GM23338 (cell line): ENCODE measurements around the gene RNF215. TPM values are rescaled to one million over a fixed set of nuclear protein-coding genes. Genes with fewer than 3 reads are reported as not detected.

Experiments
- ATAC-seq: fragments of 200-7000 bp; cut with Tn5 transposase; 3 replicates; pipeline ENCODE4 v1.9.1; 2020
- DNase-seq: peaks from one replicate; pipeline ENCODE4 v3.0.0-alpha.2; 2015; ENCODE audit warnings: low spot score
- H2AFZ ChIP-seq: fragments of 200-600 bp; sonication (generic); 2 replicates; pipeline ENCODE4 v1.8.0; 2016; ENCODE audit warnings: antibody characterized with exemption, mild to moderate bottlenecking, moderate library complexity
- H3F3A ChIP-seq: fragments of 200-600 bp; sonication (generic); replicated peaks from 2 replicates; pipeline ENCODE4 v1.8.0; 2017; ENCODE audit warnings: antibody characterized with exemption, mixed run types, low read depth
- H3K27ac ChIP-seq: fragments of 200-600 bp; sonication (generic); 2 replicates; pipeline ENCODE4 v1.6.1; 2016; ENCODE audit warnings: low read depth
- H3K27me3 ChIP-seq: fragments of 200-600 bp; sonication (generic); 2 replicates; pipeline ENCODE4 v1.8.0; 2016; ENCODE audit warnings: mild to moderate bottlenecking, mixed run types, moderate library complexity; ENCODE audit not compliant: insufficient read depth
- H3K36me3 ChIP-seq: fragments of 200-600 bp; sonication (generic); 2 replicates; pipeline ENCODE4 v1.8.0; 2016; ENCODE audit warnings: mild to moderate bottlenecking; ENCODE audit not compliant: insufficient read depth
- H3K4me1 ChIP-seq: fragments of 200-600 bp; sonication (generic); 2 replicates; pipeline ENCODE4 v1.8.0; 2016; ENCODE audit warnings: mild to moderate bottlenecking, moderate library complexity; ENCODE audit not compliant: insufficient read depth
- H3K4me2 ChIP-seq: fragments of 200-600 bp; sonication (generic); 2 replicates; pipeline ENCODE4 v1.7.1; 2017; ENCODE audit warnings: mixed run types
- H3K4me3 ChIP-seq: fragments of 200-600 bp; sonication (generic); 2 replicates; pipeline ENCODE4 v1.6.1; 2016; ENCODE audit warnings: mixed run types
- H3K79me2 ChIP-seq: fragments of 200-600 bp; sonication (generic); replicated peaks from 2 replicates; pipeline ENCODE4 v1.8.0; 2017; ENCODE audit warnings: mild to moderate bottlenecking; ENCODE audit not compliant: insufficient read depth
- H3K9me2 ChIP-seq: fragments of 200-600 bp; sonication (generic); 2 replicates; pipeline ENCODE4 v1.8.0; 2017; ENCODE audit not compliant: insufficient read depth
- H4K20me1 ChIP-seq: fragments of 200-600 bp; sonication (generic); replicated peaks from 2 replicates; pipeline ENCODE4 v1.8.0; 2017; ENCODE audit warnings: mild to moderate bottlenecking; ENCODE audit not compliant: insufficient read depth
- H3K27ac Mint-ChIP-seq: 2 replicates; pipeline ENCODE4 v1.8.0; 2020; ENCODE audit warnings: inconsistent platforms, mild to moderate bottlenecking, moderate library complexity, mixed read lengths
- H3K27me3 Mint-ChIP-seq: 3 replicates; pipeline ENCODE4 v1.8.0; 2022; ENCODE audit warnings: low read depth, mild to moderate bottlenecking, moderate library complexity, mixed read lengths, inconsistent platforms; ENCODE audit not compliant: insufficient read depth, poor library complexity
- H3K36me3 Mint-ChIP-seq: 3 replicates; pipeline ENCODE4 v1.8.0; 2021; ENCODE audit warnings: low read depth, mild to moderate bottlenecking, inconsistent platforms, moderate library complexity, mixed read lengths
- H3K4me1 Mint-ChIP-seq: 3 replicates; pipeline ENCODE4 v1.8.0; 2020; ENCODE audit warnings: mild to moderate bottlenecking, inconsistent platforms, mixed read lengths
- H3K4me3 Mint-ChIP-seq: 3 replicates; pipeline ENCODE4 v1.8.0; 2021; ENCODE audit warnings: moderate library complexity, mild to moderate bottlenecking, inconsistent platforms, mixed read lengths
- H3K9me3 Mint-ChIP-seq: 3 replicates; pipeline ENCODE4 v1.8.0; 2020; ENCODE audit warnings: moderate library complexity, mild to moderate bottlenecking, inconsistent platforms, mixed read lengths
- CREB1 ChIP-seq: fragments of 250-450 bp; sonication (Bioruptor Pico); IDR thresholded peaks from 2 replicates; pipeline ENCODE4 v1.5.0; 2020; ENCODE audit warnings: low read depth, mild to moderate bottlenecking, moderate library complexity
- EZH2 ChIP-seq: fragments of 200-600 bp; sonication (generic); IDR thresholded peaks from one replicate; pipeline ENCODE4 v1.8.0; 2017; ENCODE audit warnings: antibody characterized with exemption, mild to moderate bottlenecking, low read depth; ENCODE audit not compliant: unreplicated experiment
- NANOG ChIP-seq: IDR thresholded peaks from 2 replicates; pipeline ENCODE4 v1.6.1; 2016; ENCODE audit warnings: antibody characterized with exemption, borderline replicate concordance
- POLR2AphosphoS5 ChIP-seq: IDR thresholded peaks from 2 replicates; pipeline ENCODE4 v1.6.1; 2016; ENCODE audit warnings: antibody characterized with exemption, low read depth
- ZNF114 ChIP-seq: fragments of 250-450 bp; sonication (Bioruptor Pico); IDR thresholded peaks from 2 replicates; pipeline ENCODE4 v1.5.0; 2020; ENCODE audit warnings: mild to moderate bottlenecking, moderate library complexity
- ZNF331 ChIP-seq: fragments of 250-450 bp; sonication (Bioruptor Pico); IDR thresholded peaks from 2 replicates; pipeline ENCODE4 v1.5.0; 2020; ENCODE audit warnings: low read depth, mild to moderate bottlenecking, moderate library complexity
- ZNF462 ChIP-seq: fragments of 250-450 bp; sonication (Bioruptor Pico); IDR thresholded peaks from 2 replicates; pipeline ENCODE4 v1.5.0; 2020; ENCODE audit warnings: mild to moderate bottlenecking, moderate library complexity
- polyA plus RNA-seq: library from polyadenylated mRNA; unstranded; fragments of >200 nt; fragmentation: Nextera tagmentation; extraction: Ambion mirVana; gene quantifications from 2 replicates; pipeline ENCODE4 v1.2.1, GENCODE V29; 2016
- total RNA-seq: library from RNA; depleted of rRNA; stranded (reverse); fragments of >200 nt; shearing (Covaris generic); gene quantifications from 2 replicates; pipeline ENCODE4 v1.2.3, GENCODE V29; 2014
- TF ChIP-seq, protein P1 (sequence below): IDR thresholded peaks from one replicate; pipeline ENCODE4 v1.6.1; 2018; ENCODE audit warnings: antibody characterized with exemption; ENCODE audit not compliant: unreplicated experiment
- TF ChIP-seq, protein P2 (sequence below): IDR thresholded peaks from 2 replicates; pipeline ENCODE4 v1.6.1; 2016; ENCODE audit warnings: antibody characterized with exemption

Gene RNF215
- total and polyA plus RNA-seq, 2 experiments from 2014 or later, result 3.3 to 13.9 TPM

GRCh38 chr22:30427871-30428270, 40.7 kb upstream of the RNF215 start:
- Histone ChIP-seq H3K27ac (no peak overlapping the region), H4K20me1 (no peaks in the 10 kb centered on the region), H3K79me2 (no peaks in the 10 kb centered on the region), H3K4me1 (peaks cover under 1% of the 10 kb centered on the region; the same call in 1 of the 2 replicates), H3K36me3 (no peaks in the 10 kb centered on the region; the same call in 1 of the 2 replicates), H3K27me3 (no peaks in the 10 kb centered on the region), H3K4me3 (no peak overlapping the region), H3K9me2 (no peaks in the 10 kb centered on the region), H3F3A (peaks cover 22% of the 10 kb centered on the region), H3K4me2 (no peak overlapping the region), H2AFZ (no peak overlapping the region)
- Mint-ChIP-seq H3K4me1 (peaks cover 17% of the 10 kb centered on the region; the same call in 2 of the 3 replicates), H3K27me3 (peaks cover 24% of the 10 kb centered on the region), H3K36me3 (peaks cover 11% of the 10 kb centered on the region), H3K27ac (no peak overlapping the region), H3K9me3 (no peaks in the 10 kb centered on the region), H3K4me3 (no peak overlapping the region)
- DNase-seq (no peak), ATAC-seq (no peak)
- TF ChIP-seq, protein P1, sequence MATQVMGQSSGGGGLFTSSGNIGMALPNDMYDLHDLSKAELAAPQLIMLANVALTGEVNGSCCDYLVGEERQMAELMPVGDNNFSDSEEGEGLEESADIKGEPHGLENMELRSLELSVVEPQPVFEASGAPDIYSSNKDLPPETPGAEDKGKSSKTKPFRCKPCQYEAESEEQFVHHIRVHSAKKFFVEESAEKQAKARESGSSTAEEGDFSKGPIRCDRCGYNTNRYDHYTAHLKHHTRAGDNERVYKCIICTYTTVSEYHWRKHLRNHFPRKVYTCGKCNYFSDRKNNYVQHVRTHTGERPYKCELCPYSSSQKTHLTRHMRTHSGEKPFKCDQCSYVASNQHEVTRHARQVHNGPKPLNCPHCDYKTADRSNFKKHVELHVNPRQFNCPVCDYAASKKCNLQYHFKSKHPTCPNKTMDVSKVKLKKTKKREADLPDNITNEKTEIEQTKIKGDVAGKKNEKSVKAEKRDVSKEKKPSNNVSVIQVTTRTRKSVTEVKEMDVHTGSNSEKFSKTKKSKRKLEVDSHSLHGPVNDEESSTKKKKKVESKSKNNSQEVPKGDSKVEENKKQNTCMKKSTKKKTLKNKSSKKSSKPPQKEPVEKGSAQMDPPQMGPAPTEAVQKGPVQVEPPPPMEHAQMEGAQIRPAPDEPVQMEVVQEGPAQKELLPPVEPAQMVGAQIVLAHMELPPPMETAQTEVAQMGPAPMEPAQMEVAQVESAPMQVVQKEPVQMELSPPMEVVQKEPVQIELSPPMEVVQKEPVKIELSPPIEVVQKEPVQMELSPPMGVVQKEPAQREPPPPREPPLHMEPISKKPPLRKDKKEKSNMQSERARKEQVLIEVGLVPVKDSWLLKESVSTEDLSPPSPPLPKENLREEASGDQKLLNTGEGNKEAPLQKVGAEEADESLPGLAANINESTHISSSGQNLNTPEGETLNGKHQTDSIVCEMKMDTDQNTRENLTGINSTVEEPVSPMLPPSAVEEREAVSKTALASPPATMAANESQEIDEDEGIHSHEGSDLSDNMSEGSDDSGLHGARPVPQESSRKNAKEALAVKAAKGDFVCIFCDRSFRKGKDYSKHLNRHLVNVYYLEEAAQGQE, result no peak
- TF ChIP-seq ZNF462 (no peak), CREB1 (CRISPR knock-in tag) (no peak), NANOG (no peak), EZH2 (no peak), ZNF331 (no peak), ZNF114 (CRISPR knock-in tag) (no peak), POLR2AphosphoS5 (no peak)
- TF ChIP-seq, protein P2, sequence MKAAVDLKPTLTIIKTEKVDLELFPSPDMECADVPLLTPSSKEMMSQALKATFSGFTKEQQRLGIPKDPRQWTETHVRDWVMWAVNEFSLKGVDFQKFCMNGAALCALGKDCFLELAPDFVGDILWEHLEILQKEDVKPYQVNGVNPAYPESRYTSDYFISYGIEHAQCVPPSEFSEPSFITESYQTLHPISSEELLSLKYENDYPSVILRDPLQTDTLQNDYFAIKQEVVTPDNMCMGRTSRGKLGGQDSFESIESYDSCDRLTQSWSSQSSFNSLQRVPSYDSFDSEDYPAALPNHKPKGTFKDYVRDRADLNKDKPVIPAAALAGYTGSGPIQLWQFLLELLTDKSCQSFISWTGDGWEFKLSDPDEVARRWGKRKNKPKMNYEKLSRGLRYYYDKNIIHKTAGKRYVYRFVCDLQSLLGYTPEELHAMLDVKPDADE, result no peak
